Measurements from ENCODE around the gene PRKAR1B.

- TF ChIP-seq CTCF (IDR thresholded peaks at IDR 0.05) (no peak), POLR2A (IDR thresholded peaks at IDR 0.05) (no peak), EP300 (IDR thresholded peaks at IDR 0.05) (no peak)
These were observed 195.3 kb downstream of the PRKAR1B start for GRCh38 chr7:531777-532176.
